SK-N-MC (cell line): Measurements from ENCODE around the gene INHBB.

ENCODE experiments used
- EZH2 ChIP-seq: fragments of 200-600 bp; sonication (generic); IDR thresholded peaks from one replicate; pipeline ENCODE4 v1.6.1; 2017; ENCODE audit warnings: antibody characterized with exemption
- FOXP2 ChIP-seq: optimal IDR thresholded peaks from 2 replicates; pipeline ENCODE3; 2011; ENCODE audit warnings: mild to moderate bottlenecking, moderate library complexity; ENCODE audit not compliant: insufficient read depth; ENCODE audit errors: extremely low read length, control extremely low read depth

DNA sequence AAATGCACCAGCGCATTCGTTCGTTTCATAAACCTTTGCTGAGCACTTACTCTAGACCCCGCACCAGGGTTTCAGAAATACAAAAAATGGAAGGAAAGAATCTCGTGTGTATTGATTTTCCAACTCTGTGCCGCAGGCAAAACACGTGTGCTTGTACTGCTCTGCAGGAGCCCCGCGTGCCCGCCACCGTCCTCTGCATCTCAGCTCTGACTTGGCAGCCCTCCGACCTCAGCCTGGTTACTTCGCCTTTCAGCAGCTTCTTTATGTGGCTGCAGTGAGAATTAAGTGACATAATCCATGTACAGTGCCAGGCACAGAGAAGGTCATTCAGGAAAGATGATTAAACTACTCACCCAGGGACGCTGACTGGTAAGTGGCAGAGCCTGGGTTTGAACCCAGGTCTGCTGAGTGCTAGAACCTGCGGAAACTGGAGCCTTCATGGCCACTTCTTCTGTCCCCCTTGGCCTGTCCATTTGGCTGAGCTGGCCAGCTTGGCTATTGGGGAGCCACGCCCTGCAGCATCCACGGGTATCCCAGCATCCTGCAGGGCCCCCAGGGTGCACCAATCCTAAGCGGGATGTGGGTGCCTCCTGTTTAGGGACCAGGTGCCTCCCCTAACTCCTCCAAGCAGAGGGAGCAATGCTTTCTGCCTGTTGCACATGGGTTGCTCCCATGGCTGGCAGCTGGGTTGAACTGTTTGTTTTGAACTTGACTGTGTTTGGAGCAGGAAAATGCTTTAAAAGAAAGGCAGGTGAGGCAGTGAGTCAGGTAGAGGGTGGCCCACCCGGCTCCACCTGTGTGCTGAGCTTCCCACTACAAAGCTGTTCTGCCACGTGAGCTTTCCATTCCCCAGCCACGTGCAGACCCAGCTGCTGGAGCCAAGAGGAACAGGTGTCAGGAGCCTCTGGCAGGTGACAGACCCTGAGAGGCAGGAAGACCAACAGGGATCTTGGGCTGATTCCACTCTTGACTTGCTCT is 34.3 kb downstream of the INHBB start:
- TF ChIP-seq EZH2 (no peak), FOXP2 (no peak)
